H1 (cell line): Measurements from ENCODE around the gene PRKCH. TPM values are rescaled to one million over a fixed set of nuclear protein-coding genes. Genes with fewer than 3 reads are reported as not detected.

ENCODE experiments used
- ATF2 ChIP-seq: IDR thresholded peaks from 2 replicates; pipeline ENCODE4 v1.6.1; 2012; ENCODE audit warnings: low read length, inconsistent platforms
- CEBPB ChIP-seq: IDR thresholded peaks from 2 replicates; pipeline ENCODE4 v1.6.1; 2012; ENCODE audit warnings: low read depth, low read length
- CTCF ChIP-seq, 3 experiments: IDR thresholded peaks; 1 replicate in 2 of 3; 2 replicates in 1 of 3; pipeline versions ENCODE4 v1.5.1 to v1.6.1; 2011; ENCODE audit warnings: low read length in 3 of 3, mild to moderate bottlenecking in 3 of 3, inconsistent platforms in 2 of 3, low read depth in 1 of 3, moderate library complexity in 1 of 3; ENCODE audit not compliant: insufficient read depth in 1 of 3; ENCODE audit errors: control extremely low read depth in 1 of 3
- FOSL1 ChIP-seq: IDR thresholded peaks from 2 replicates; pipeline ENCODE4 v1.6.1; 2011; ENCODE audit warnings: mild to moderate bottlenecking, low read depth, low read length, moderate library complexity; ENCODE audit not compliant: insufficient read depth
- RNF2 ChIP-seq: fragments of 200-900, 300-1000 bp; sonication (generic); IDR thresholded peaks from 2 replicates; pipeline ENCODE4 v1.7.1; 2016; ENCODE audit warnings: borderline replicate concordance, low read depth, mild to moderate bottlenecking, antibody characterized with exemption, low read length; ENCODE audit not compliant: poor library complexity, severe bottlenecking; ENCODE audit errors: missing control alignments
- RXRA ChIP-seq: IDR thresholded peaks from 2 replicates; pipeline ENCODE4 v1.6.1; 2011; ENCODE audit warnings: low read depth, mild to moderate bottlenecking, low read length, moderate library complexity; ENCODE audit not compliant: insufficient read depth
- SAP30 ChIP-seq: fragments of 300-600 bp; sonication (generic); IDR thresholded peaks from 2 replicates; pipeline ENCODE4 v1.7.1; 2012; ENCODE audit warnings: low read length, moderate library complexity, mild to moderate bottlenecking, inconsistent platforms; ENCODE audit not compliant: insufficient read depth, insufficient replicate concordance
- SIX5 ChIP-seq: IDR thresholded peaks from 2 replicates; pipeline ENCODE4 v1.6.1; 2011; ENCODE audit warnings: mild to moderate bottlenecking, low read depth, low read length
- SP2 ChIP-seq: IDR thresholded peaks from 2 replicates; pipeline ENCODE4 v1.6.1; 2012; ENCODE audit warnings: mild to moderate bottlenecking, low read length, inconsistent platforms
- TBP ChIP-seq: IDR thresholded peaks from 2 replicates; pipeline ENCODE4 v1.6.1; 2011; ENCODE audit warnings: low read depth, low read length, improper control_type of control experiment
- polyA plus RNA-seq, 7 experiments: library from polyadenylated mRNA; depleted of rRNA in 3 of 7; stranded (reverse) in 5 of 7; unstranded in 2 of 7; fragments of >200 nt in 5 of 7; fragments of 200-250 nt in 2 of 7; gene quantifications; 1 replicate in 5 of 7; 2 replicates in 1 of 7; 4 replicates in 1 of 7; pipeline versions ENCODE4 v1.2.1 to v1.2.3, GENCODE V29; 2011 to 2013; ENCODE audit warnings: missing spikeins in 2 of 7, mixed read lengths in 2 of 7
- total RNA-seq: library from RNA; stranded (reverse); fragmentation: NEBNext Ultra II Directional; extraction: Animal tissue kit (Norgen Biotek cat#: 25700); gene quantifications from 2 replicates; pipeline ENCODE4 v1.2.1, GENCODE V29; 2021
- TF ChIP-seq, protein P1 (sequence below): IDR thresholded peaks from 2 replicates; pipeline ENCODE4 v1.6.1; 2011; ENCODE audit warnings: low read depth, mild to moderate bottlenecking, low read length; ENCODE audit not compliant: insufficient read depth

Gene PRKCH
- total and polyA plus RNA-seq, 2 of the 8 experiments (the other 6 are each of a cell fraction or from before 2014, with no cell fraction given), result 6.4 to 7.0 TPM

DNA sequence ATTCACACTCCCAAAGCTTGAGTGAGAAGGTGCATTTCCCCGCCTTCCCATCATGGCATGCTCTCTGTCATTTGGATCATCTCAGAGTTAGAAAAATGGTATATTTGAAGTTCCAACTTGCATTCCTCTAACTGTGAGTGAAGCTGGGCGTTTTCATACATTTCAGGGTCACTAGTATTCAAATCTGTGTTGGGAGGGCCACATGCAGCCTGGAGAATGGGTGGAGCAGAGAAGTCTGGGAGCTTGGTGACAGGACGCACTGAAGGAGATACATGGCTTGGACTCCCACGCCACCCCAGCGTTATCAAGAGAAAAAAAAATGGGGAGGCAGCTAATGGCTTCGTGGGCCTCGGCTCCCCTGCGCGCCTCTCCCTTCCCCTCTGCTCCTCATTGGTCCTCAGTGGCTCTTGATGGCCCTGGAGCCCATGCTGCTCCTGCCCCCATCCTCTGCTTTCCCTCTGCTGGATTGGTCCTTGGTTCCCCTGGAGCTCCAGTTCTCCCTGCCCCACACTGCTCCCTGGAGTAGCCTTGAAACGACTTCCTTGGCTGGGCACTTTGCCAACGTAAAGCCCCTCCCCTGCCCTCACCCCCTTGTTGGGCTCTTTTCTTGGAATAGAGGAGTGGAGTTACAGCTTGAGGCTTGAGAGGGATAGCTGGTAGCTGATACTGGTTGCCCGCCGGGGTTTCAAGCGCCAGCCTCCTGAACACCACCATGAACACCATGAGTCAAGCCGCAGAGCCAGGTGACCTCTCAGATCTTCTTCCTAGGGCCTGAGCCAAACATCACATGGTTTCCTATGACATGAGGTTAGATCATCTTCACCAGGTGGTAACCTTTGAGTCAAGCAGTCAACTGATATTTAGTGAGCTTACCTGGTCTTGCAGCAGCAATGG lies 139.6 kb downstream of the PRKCH start (continued):
- no peak for TF ChIP-seq SP2
- TF ChIP-seq RNF2, result no peak
- TF ChIP-seq FOSL1, result no peak
- TF ChIP-seq CTCF (IDR thresholded peaks at IDR 0.05; ENCODE audit: control extremely low read depth in 1 of 3, insufficient read depth in 1 of 3, low read depth in 1 of 3, low read length in 3 of 3), result no peak
- TF ChIP-seq, protein P1, sequence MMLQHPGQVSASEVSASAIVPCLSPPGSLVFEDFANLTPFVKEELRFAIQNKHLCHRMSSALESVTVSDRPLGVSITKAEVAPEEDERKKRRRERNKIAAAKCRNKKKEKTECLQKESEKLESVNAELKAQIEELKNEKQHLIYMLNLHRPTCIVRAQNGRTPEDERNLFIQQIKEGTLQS, result no peak
- TF ChIP-seq TBP, result no peak
- no peak for TF ChIP-seq ATF2
- TF ChIP-seq SAP30, result no peak
- no peak for TF ChIP-seq SIX5
- no peak for TF ChIP-seq RXRA
- no peak for TF ChIP-seq CEBPB
